ENCODE data around the gene CATSPERB. TPM values are rescaled to one million over a fixed set of nuclear protein-coding genes. Genes with fewer than 3 reads are reported as not detected.

Gene CATSPERB
- polyA plus RNA-seq, 1 donor (not counting 4 experiments of a cell fraction or from before 2014, with no cell fraction given), result 1.1 TPM

DNA sequence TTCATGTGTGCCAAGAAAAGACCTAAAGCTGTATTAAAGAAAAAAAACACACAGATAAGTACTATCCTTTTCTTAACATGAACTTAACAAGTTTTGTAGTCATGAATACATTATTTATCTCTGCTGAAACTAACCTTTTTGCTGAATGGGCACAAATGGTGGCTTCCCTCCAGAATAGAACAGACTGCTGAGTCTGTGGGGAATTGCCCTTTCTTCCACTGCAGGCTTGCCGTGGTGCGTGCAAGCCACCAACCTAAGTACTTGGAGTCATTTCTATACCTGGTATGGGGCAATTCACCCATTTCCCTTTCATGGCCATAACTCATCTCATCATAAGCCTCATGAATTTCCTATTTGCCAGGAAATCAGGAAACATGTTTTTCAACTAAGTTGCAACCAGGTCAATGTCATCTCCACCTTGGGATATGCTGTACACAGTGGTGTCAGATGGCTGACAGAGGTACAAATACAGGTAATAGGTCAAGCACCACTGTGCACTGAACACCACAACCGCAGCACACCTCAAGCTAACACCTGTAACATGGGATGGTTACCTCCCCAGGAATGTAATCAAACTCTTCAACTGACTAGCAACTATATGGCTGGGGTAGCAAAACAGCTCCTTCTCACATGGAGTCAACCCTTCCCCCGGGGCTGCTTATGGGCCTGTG is 49.9 kb downstream of the CATSPERB start:
- no peaks in the 10 kb centered on the region for H4K20me1 ChIP-seq (ENCODE audit: control insufficient read depth, extremely low read depth, insufficient read depth, low read length)
- H3K27me3 ChIP-seq (ENCODE audit: control insufficient read depth, extremely low read depth, insufficient read depth, low read length), result no peaks in the 10 kb centered on the region
- no peak overlapping the region for H2AFZ ChIP-seq (ENCODE audit: control insufficient read depth, low read length)
- no peaks in the 10 kb centered on the region for H3K4me1 ChIP-seq (ENCODE audit: control insufficient read depth, extremely low read depth, insufficient read depth, low read length)
- no peaks in the 10 kb centered on the region for H3K9me3 ChIP-seq (ENCODE audit: control insufficient read depth, low read depth, low read length)
- no peaks in the 10 kb centered on the region for H3K9me1 ChIP-seq (ENCODE audit: control insufficient read depth, extremely low read depth, insufficient read depth, low read length)
- H3K36me3 ChIP-seq (ENCODE audit: control insufficient read depth in 2 of 2, extremely low read depth in 1 of 2, insufficient read depth in 2 of 2, low read length in 2 of 2), result no peaks in the 10 kb centered on the region
- dilution Hi-C loops (cut with MboI; ENCODE audit: extremely low pct_ligation_motif_present, low sequenced_read_pairs), result no loop called here
- no peak overlapping the region for H3K9ac ChIP-seq (ENCODE audit: control insufficient read depth, extremely low read depth, insufficient read depth, low read length)
- TF ChIP-seq EZH2 (IDR thresholded peaks at IDR 0.05; ENCODE audit: low read length), result no peak
- TF ChIP-seq, protein P1, sequence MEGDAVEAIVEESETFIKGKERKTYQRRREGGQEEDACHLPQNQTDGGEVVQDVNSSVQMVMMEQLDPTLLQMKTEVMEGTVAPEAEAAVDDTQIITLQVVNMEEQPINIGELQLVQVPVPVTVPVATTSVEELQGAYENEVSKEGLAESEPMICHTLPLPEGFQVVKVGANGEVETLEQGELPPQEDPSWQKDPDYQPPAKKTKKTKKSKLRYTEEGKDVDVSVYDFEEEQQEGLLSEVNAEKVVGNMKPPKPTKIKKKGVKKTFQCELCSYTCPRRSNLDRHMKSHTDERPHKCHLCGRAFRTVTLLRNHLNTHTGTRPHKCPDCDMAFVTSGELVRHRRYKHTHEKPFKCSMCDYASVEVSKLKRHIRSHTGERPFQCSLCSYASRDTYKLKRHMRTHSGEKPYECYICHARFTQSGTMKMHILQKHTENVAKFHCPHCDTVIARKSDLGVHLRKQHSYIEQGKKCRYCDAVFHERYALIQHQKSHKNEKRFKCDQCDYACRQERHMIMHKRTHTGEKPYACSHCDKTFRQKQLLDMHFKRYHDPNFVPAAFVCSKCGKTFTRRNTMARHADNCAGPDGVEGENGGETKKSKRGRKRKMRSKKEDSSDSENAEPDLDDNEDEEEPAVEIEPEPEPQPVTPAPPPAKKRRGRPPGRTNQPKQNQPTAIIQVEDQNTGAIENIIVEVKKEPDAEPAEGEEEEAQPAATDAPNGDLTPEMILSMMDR (optimal IDR thresholded peaks at IDR 0.05 in 1 of 3, IDR thresholded peaks at IDR 0.05 in 1 of 3, conservative IDR thresholded peaks at IDR 0.05 in 1 of 3; ENCODE audit: extremely low read depth in 1 of 3, insufficient read depth in 2 of 3, low read length in 3 of 3), result no peak
- H3K79me2 ChIP-seq (ENCODE audit: control insufficient read depth, insufficient read depth, low read length), result no peaks in the 10 kb centered on the region
- no peak overlapping the region for H3K27ac ChIP-seq (ENCODE audit: control insufficient read depth, insufficient read depth, low read length)
- no peak for FAIRE-seq
- no peak for DNase-seq (ENCODE audit: low read depth, low spot score)
- H3K4me2 ChIP-seq (ENCODE audit: control insufficient read depth, extremely low read depth, insufficient read depth, low read depth, low read length), result no peak overlapping the region
- no peak overlapping the region for H3K4me3 ChIP-seq (ENCODE audit: control insufficient read depth in 2 of 3, extremely low read depth in 1 of 3, insufficient read depth in 2 of 3, low read depth in 1 of 3, low read length in 3 of 3)

DNA sequence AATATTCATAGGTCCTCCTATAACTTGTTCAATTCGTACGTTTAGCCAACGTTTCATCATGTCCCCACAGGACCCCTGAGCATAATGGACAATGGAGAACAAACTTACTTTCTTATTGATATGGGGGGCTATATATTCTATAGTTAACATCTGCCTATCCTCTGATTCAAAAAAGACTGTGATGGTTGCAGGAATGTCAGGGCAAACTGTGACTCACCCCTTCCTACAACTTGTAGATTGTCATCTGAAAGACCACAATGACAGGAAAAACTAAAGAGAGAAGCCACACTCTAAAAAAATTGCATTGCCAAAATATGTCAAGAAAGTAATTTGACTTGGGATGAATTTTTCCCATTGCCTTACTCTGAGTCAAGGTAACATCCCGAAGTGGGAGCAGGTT is 50.8 kb downstream of the CATSPERB start:
- no peaks in the 10 kb centered on the region for H3K9me3 ChIP-seq (ENCODE audit: control insufficient read depth, low read depth, low read length)
- no peaks in the 10 kb centered on the region for H3K27me3 ChIP-seq (ENCODE audit: control insufficient read depth, extremely low read depth, insufficient read depth, low read length)
- H3K4me2 ChIP-seq (ENCODE audit: control insufficient read depth, extremely low read depth, insufficient read depth, low read depth, low read length), result no peak overlapping the region
- no peaks in the 10 kb centered on the region for H3K9me1 ChIP-seq (ENCODE audit: control insufficient read depth, extremely low read depth, insufficient read depth, low read length)
- H4K20me1 ChIP-seq (ENCODE audit: control insufficient read depth, extremely low read depth, insufficient read depth, low read length), result no peaks in the 10 kb centered on the region
- TF ChIP-seq, protein P1 (optimal IDR thresholded peaks at IDR 0.05 in 1 of 3, IDR thresholded peaks at IDR 0.05 in 1 of 3, conservative IDR thresholded peaks at IDR 0.05 in 1 of 3; ENCODE audit: extremely low read depth in 1 of 3, insufficient read depth in 2 of 3, low read length in 3 of 3), result no peak
- no peak for TF ChIP-seq EZH2 (IDR thresholded peaks at IDR 0.05; ENCODE audit: low read length)
- FAIRE-seq (no peak), DNase-seq (ENCODE audit: low read depth, low spot score) (no peak)
- dilution Hi-C loops (cut with MboI; ENCODE audit: extremely low pct_ligation_motif_present, low sequenced_read_pairs), result no loop called here
- H3K4me1 ChIP-seq (ENCODE audit: control insufficient read depth, extremely low read depth, insufficient read depth, low read length), result no peaks in the 10 kb centered on the region
- no peaks in the 10 kb centered on the region for H3K36me3 ChIP-seq (ENCODE audit: control insufficient read depth in 2 of 2, extremely low read depth in 1 of 2, insufficient read depth in 2 of 2, low read length in 2 of 2)
- no peak overlapping the region for H3K9ac ChIP-seq (ENCODE audit: control insufficient read depth, extremely low read depth, insufficient read depth, low read length)
- H3K79me2 ChIP-seq (ENCODE audit: control insufficient read depth, insufficient read depth, low read length), result no peaks in the 10 kb centered on the region
- H3K4me3 ChIP-seq (ENCODE audit: control insufficient read depth in 2 of 3, extremely low read depth in 1 of 3, insufficient read depth in 2 of 3, low read depth in 1 of 3, low read length in 3 of 3), result no peak overlapping the region
- H2AFZ ChIP-seq (ENCODE audit: control insufficient read depth, low read length), result no peak overlapping the region
- no peak overlapping the region for H3K27ac ChIP-seq (ENCODE audit: control insufficient read depth, insufficient read depth, low read length)

Data from keratinocyte (primary cell).